OCI-M2 (cell line): ENCODE data around the gene XYLT1.

Experiments used
- DNase-seq: peaks from one replicate; lab custom pipeline; 2025; ENCODE audit not compliant: unreplicated experiment; lab: John Stamatoyannopoulos, UW

Gene XYLT1

DNA sequence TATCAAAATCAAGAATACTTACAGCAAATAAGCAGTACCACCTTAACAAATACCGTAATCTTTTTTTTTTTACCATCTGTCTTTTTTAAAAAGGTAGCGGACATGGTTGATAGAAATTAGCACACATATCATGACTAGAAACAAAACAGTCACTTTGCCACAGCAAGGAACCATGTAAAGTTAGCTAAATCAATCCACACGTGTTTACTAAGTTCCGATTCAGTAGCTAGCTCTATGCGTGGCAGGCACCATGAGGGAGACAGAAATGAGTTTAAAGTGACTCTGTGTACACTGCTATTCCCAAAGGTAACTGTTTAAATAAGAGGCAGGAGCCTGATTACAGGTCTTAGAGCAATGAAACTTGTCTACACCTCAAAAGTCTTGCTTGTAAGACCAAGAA is 108.6 kb downstream of the XYLT1 start:
- DNase-seq, result no peak

DNA sequence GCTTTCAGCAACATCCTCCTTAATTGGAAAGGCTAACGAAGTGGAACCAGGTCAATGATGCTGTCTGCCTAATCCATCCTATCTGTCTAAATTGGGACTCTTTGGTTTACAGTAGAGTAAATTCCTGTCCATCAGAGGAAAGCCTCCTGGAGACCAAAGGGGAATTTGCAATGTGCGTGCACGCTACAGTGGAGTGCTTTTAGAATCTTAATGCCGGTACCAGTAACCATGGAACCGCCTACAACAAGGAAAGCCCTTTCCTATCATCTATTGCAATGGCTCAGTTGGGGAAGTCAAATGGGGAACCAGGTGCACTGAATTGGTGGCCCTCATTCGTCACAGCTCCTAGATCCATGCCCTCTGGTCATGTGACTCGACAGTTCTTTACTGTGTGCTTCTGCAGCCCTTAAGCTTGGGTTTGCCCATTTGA is 110.1 kb downstream of the XYLT1 start:
- DNase-seq, result no peak

DNA sequence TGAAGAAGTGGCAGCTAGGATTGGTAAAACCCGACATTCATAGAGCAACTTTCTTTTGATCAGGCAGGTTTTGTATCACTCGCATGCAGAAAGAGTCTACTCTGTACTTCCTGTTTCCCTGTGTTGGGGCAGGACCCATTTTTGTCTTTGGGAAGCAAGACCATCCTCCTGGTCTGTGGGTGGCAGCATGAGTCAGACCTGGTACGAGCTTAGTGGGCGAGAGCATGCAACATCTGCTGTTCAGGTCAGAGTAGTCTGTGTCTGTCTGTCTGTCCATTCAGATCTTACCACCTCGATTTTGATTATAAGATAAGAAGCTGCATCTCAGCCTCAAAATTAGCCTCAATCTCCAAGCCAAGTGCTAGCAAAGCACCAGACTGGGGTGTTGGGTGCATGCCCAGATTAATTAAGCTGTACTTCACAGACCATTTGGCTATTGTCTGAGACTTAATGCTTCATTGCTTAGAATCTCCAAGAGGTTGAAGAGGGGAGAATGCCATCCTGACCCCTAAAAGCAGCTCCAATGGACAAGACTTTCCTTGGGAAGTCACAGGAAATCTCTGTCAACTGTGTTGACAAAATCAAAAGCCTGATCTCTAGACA is 110.9 kb downstream of the XYLT1 start:
- no peak for DNase-seq

DNA sequence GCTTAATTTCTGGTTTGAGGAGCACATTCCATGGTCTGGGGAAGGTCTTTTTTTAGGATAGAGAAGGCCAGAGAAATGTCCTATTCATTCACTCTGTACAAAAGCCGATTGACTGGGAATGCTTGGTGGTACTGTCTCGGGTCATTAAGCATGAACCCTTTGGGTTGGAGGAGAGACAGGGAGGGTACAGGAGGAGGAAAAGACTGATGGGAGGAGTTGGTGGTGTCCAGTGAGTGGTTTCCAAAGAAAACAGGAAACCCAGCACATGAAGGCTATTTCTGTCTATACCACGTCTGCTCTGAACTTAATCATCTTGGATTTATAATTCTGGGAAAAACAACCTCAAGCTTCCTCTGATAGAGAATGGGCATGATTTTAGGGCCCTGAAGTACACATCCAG is 111.9 kb downstream of the XYLT1 start:
- DNase-seq, result no peak

- DNase-seq, result no peak
Observed at GRCh38 chr16:17358355-17358754, 112.4 kb downstream of the XYLT1 start.

GRCh38 chr16:17357307-17358062 is 113.3 kb downstream of the XYLT1 start:
- no peak for DNase-seq

GRCh38 chr16:17356243-17356933 is 114.4 kb downstream of the XYLT1 start:
- no peak for DNase-seq

- DNase-seq, result no peak
Observed at GRCh38 chr16:17354685-17355084, 116.1 kb downstream of the XYLT1 start.

- no peak for DNase-seq
Observed at GRCh38 chr16:17354141-17354601, 116.6 kb downstream of the XYLT1 start.

DNA sequence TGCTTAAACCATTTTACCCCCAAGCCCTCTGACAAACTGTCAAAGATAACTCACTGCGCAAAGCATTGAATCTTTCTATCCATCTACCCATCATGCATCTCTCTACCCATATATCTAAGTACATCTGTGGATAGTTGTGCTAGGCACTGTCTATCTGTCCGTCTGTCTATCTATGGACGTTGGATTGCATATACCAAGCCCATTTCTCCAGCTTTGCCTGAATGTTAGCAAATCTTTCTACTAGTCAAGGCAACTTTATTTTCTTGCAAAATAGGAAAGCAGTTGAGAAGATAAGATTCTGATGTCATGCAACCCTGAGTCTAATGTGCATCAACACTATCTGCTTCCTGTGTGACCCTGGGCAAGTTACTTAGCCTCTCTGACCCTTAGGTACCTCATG is 117.2 kb downstream of the XYLT1 start:
- no peak for DNase-seq

DNA sequence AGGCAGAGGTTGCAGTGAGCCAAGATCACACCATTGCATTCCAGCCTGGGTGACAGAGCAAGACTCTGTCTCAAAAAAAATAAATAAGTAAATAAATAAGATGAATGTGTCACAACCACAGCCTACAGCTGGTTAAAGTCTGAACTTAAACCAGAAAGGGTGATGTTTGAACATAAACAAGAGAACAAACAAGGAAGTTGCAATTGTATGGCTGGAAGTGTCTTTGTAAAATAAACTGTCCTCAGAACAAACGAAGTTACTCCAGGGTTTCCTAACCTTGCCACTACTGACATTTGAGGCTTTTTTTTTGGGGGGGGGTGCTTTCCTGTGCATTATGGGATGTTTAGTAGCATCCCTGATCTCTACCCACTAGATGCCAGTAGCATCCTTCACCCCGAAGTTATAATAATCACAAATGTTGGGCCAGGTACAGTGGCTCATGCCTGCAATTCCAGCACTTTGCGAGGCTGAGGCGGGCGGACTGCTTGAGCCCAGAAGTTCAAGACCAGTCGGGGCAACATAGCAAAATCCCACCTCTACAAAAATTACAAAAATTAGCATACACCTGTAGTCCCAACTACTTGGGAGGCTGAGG is 119.2 kb downstream of the XYLT1 start:
- DNase-seq, result no peak

DNA sequence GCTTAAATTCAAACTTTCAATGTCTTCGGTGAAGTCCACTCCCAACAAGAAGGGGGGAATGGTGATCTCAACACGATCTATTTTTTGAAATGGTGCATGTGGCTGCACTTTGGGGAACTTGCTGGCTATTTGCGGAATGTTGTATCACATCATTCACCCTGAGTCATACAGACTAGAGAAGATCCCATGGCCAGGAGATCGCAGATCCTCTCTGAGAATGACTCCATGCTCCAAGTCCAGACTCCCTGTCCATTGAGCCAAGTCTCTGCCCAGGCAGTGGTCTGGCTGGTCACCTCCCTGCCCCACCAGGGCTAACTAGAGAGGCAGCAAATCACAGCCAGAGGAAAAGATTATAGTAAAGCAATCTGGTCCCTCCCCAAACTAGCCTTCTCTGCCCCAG is 120.6 kb downstream of the XYLT1 start:
- no peak for DNase-seq

DNA sequence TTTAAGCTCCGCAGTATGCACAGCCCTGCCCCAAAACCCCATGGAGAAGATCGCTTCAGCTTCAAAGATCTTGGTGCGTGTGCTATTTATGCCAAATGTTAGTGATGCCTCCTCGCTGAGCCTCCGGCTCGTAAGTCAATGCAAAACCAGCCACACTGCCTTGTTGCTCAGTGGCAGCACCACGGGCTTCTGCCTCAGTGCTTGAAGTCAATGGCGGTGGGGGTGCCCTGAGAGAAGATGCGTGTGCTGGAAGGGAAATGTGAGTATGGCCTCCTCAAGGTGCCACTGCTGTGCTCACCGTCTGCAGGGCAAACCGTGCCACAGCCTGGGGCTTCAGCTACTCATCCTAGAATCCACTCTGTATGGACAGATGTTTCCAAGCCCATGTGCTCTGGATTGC is 121.9 kb downstream of the XYLT1 start:
- DNase-seq, result no peak

GRCh38 chr16:17348042-17348783 is 122.5 kb downstream of the XYLT1 start:
- no peak for DNase-seq

DNA sequence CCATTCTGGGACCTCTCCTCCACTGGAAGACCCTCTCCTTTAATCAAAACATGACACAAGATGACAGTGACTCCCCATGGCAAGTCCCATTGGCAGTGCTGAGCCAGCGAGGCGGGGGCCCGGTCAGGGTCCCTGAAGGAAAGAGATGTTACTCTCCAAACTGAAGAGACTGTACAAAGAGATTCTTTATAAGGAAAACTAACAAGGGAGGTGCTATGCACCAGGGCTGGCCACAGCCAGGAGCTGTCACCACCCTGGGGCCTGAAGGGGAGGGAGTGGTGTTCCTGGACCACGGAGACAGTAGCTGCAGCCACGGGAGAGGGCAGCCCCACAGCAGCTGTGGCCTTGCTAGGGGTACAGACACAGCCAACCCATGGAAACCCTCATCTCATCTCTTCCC is 123.1 kb downstream of the XYLT1 start:
- DNase-seq, result no peak

DNA sequence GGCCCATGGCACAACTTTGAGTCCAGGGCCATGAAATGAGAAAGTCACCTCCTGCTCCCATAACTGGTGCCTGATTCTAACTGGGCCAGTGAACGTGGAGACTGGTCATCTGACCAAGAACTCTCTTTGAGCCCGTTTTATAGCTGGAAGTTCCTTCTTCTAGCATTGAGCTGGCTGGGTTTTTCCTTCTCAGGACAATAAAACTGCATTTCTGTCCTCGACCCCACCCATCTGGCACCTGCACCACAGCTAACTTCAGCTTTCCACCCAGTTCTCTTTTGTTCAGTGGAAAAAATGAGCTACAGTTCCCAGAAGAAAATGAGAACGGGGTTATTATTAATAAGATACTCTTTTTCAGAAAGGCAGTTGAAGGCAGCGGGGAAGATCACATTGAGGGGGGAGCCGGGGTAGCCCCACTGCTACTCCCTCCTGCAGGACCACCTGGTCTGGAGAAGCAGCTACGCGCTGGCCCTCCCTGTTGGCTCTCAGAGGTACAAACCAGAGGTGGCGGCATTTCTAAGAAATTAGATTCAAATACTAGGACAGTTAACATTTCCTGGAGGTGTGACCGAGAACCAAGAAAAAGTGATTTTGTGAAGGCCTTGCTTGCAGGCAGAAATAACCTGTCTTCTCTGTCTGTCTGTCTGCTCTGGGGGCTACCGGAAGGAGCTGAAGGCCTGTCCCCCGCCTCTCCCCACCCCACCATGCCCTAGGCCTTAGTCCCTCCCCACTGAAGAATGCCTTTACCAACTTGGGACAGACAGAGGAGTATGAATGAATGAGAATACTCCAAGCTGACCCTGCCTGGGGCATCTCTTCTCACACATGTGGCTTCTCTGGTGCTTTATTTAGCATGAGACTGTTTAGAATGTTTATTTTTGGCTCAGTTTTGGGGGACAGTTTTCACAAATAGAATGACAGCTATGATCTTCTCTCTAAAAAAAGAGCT is 123.9 kb downstream of the XYLT1 start:
- DNase-seq, result no peak

DNA sequence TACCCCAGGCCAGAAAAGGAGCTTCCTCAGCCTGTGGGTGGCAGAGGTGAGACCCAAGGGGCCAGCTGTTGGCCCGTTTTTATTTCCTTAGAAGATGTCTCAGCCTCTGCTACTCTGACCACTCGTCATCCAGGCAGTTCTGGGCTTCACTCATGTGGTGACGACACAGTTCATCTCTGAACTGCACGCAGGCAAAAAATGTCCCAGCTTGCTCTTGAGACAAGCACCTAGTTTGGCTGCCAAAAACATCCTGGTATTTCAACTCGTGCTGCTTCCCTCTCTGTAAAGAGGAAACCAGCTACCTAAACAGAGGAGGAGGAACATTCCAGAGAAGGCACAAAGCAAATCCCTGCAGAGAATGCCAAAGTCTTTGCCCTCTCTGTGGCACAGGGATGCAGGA is 125.7 kb downstream of the XYLT1 start:
- no peak for DNase-seq

GRCh38 chr16:17343728-17344127 is 127.0 kb downstream of the XYLT1 start:
- DNase-seq, result no peak

DNA sequence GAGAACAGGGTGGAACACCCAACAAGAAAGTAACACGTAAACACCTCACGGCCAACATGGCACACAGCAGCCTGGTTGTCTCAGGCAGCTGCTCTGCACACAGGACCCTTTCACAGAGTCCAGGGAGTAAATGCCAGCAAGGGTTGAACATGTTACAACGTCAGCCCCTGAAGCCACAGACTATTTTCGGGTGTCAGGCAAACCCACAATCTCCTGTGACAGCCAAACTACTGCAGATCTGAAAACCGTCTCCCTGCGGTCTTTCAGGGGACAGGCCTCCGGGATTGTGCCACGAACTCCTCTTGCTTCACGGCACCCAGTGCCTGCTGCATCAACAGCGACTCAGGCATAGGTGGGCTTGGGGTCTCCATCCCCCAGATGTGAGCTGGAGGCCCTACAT is 127.7 kb downstream of the XYLT1 start:
- no peak for DNase-seq

DNA sequence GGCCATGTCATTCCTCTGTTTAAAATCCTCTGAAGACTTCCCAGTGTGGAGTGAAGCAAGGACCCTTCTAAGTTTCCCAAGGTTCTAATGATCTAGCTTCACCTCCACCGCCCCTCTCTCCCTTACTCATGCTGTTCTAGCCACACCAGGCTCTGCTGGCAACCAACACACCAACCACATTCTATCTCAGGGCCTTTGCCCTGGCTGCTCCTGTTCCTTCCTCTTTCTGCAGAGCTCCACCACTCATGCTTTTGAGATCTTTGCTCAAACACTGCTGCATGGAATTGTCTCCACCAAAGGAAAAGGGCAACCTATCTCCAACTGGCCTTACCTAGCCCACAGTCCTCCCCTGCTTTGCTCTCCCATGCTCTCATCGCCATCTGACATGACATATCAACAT is 128.7 kb downstream of the XYLT1 start:
- DNase-seq, result no peak
